HG03342 (cell line): ENCODE results near the gene CATSPERZ.

Experiments
- ATAC-seq: cut with Tn5 transposase; IDR thresholded peaks from one replicate; pipeline ENCODE4 v1.9.1; 2021; ENCODE audit warnings: mild to moderate bottlenecking, moderate library complexity; ENCODE audit not compliant: unreplicated experiment

CATSPERZ gene

DNA sequence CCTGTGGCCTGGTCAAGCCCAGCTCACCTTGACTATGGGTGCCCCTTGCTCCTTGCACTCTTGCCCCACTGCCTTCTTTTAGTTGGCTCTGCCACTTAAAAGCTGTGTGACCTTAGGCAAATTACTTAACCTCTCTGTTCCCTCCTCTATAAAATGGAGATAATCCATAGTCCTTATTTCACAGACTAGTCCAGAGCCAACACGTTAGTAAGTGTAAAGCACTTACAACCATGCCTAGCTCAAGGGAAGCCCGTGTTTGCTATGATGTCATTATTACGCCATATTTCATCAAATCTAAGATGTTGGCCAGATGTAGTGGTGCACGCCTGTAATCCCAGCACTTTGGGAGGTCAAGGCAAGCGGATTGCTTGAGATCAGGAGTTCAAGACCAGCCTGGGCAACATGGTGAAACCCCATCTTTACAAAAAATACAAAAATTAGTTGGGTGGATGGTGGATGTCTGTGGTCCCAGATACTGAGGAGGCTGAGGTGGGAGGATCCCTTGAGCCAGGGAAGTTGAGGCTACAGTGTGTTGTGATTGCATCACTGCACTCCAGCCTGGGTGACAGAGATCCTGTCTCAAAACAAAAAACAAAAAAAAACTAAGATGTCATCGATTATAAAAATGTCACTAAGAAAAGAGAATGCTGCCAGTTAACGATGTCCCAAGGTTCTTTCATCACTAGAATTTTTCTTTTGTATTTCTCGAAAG, 37.5 kb downstream of the CATSPERZ start:
- ATAC-seq, result no peak

DNA sequence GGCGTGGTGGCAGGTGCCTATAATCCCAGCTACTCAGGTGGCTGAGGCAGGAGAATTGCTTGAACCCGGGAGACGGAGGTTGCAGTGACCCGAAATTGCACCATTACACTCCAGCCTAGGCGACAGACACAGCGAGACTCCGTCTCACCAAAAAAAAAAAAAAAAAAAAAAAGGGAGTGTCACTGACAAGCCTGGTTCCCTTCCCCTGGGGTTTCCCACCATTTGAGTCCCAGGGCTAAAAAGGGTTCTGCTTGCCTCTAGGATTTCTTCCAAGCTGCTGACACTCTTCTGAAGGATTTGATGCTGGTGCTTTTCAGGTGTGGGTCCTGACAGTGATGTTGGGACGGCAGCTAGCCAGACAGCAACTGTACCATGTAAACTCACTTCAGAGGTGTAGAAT, 38.6 kb downstream of the CATSPERZ start:
- ATAC-seq, result no peak

DNA sequence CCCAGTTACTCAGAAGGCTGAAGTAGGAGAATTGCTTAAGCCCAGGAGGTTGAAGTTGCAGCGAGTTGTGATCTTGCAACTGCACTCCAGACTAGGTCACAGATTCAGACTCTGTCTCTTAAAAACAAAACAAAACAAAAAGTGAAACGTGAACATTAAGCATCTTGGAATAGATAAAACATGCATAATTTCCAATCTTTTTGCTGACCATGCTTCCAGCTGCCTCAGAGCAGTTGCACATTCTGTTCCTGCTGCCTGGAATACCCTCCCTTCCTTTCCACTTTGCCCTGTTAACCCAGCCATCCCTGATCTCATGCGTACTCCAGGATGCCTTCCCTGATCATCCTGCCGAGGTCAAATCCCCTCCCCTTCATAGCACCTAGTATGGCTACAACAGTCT, 39.1 kb downstream of the CATSPERZ start:
- no peak for ATAC-seq

DNA sequence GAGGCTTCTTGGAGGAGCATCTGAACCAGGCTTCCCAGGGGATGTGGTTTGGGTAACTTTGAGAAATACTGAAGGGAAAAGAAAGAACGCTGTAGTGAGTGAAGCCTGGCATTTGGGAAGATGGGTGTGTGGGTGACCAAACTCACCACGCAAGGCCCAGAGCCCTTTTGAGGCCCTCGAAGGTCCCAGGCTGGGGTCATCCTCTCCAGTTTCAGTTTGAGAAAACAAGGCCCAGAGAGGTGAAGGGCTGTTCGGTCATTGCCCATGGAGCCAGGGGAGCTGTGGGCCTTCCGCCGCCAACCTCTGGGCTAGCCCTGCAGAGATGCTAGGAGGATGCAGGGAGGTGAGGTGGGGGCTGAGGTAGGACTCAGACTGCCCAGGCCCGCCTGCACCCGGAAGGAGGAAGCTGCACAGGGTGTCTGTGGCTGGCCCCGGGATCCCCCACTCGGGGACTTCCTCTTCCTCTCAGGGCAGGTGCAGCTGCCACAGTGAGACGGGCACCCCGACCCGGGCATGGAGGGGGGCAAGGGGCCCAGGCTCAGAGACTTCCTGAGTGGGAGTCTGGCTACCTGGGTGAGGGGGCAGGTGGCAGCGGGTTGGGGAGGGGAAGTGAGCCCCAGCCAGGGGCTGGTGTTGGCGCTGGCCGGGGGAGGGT, 39.7 kb downstream of the CATSPERZ start, which contains the start of gene CCDC88B:
Gene CCDC88B (plus strand): TSS at position 451 of the 655 bp plus-strand sequence. CDS start 63 bp downstream, at position 514.
- ATAC-seq, result peak; percentile 46

DNA sequence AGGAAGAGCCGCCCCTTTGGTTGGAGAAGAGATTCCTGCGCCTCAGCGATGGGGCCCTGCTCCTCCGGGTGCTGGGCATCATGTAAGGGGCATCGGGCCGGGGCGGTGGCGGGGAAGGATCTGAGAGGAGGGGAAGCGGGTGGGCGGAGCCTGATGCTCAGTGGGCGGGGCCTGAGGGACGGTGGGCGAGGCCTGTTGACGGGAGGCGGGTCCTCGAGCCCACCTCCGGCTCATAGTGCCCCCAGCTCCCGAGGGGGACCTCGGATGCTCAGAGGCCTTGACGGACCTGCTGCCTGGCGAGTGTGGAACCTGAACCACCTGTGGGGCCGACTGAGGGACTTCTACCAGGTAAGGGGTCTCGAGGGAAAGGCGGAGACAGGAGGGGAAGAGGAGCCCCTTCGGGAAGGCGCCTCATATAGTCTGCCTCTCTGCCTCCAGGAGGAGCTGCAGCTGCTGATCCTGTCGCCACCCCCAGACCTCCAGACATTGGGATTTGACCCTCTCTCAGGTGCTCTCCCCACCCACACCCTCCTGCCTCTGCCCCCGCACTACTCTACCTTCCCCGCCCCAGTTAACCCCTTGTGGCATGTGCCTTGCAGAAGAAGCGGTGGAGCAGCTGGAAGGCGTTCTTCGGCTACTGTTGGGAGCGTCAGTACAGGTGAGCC, 40.6 kb downstream of the CATSPERZ start:
- ATAC-seq, result peak; percentile 34

DNA sequence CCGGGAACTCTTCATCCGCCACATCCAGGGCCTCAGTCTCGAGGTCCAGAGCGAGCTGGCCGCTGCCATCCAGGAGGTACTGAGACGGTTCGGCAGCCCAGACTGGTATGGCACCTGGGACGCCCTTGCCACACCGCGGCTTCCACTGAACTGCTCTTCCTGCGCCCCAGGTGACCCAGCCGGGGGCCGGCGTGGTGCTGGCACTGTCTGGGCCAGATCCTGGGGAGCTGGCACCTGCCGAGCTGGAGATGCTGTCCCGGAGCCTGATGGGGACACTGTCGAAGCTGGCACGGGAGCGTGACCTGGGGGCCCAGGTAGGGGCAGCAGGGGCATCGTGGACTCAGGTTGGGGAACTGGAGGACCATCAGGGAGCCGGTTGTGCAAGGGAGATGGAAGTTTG, 41.3 kb downstream of the CATSPERZ start:
- ATAC-seq, result no peak

DNA sequence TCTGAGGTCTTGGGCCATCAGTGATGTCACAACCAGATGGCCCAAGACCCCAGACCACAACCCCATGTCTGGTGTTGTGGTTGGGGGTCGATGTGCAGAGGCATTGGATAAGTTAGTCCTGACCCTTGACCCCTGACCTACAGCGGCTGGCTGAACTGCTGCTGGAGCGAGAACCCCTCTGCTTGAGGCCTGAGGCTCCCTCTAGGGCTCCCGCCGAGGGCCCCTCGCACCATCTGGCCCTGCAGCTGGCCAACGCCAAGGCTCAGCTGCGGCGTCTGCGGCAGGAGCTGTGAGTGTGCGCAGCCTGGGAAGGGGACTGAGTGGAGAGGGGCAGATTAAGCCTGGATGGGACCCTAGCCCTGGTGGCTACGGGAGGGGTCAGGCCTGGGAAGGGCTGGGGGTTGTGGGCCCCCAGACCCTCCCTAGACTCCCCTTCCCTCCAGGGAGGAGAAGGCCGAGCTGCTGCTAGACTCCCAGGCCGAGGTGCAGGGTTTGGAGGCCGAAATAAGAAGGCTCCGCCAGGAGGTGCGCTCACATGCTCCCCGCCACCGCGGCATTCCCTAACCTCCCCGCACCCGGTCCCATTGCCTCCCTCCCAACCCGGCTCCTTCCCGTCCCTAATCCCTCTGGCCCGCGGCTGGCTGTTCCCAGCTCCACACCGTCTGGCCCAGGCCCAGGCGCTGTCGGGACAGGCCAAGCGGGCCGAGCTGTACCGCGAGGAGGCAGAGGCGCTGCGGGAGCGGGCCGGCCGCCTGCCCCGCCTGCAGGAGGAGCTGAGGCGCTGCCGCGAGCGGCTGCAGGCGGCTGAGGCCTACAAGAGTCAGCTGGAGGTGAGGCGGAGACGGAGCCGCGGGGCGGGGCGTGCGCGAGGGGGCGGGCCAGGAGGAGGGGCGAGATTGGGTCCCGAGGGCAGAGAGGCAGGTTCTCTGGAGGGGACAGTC, 42.0 kb downstream of the CATSPERZ start:
- no peak for ATAC-seq

DNA sequence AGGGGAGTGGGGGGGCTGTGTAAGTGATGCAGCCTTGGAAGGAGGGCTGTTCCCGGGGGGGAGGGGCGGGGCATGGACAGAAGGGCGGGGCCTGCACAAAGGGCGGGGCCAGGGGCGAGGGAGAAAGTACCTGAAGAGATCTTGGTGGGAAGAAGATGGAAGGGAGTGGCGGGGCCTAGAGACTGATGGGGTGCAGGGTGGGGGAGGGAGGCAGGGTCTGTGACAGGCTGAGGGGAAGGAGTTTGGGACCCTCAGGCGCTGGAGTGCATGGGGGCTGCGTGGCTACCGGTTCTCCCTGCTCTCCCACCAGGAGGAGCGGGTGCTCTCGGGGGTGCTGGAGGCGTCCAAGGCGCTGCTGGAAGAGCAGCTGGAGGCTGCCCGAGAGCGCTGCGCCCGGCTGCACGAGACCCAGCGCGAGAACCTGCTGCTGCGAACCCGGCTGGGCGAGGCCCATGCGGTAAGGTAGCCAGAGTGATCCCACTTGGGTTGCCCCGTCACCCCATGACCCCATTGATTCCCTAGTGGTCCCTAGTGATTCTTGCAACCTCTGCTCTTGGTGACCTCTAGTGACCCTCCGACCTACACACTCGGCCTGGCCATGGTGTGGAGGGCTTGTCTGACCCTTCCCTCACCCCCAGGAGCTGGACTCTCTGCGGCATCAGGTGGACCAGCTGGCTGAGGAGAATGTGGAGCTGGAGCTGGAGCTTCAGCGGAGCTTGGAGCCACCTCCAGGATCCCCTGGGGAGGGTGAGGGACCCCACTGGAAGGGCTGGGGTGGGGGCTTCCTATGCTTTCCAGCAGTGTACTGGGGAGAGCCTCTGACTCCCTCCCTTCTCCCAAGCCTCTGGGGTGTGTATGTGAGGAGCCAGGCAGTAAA, 42.9 kb downstream of the CATSPERZ start:
- no peak for ATAC-seq

DNA sequence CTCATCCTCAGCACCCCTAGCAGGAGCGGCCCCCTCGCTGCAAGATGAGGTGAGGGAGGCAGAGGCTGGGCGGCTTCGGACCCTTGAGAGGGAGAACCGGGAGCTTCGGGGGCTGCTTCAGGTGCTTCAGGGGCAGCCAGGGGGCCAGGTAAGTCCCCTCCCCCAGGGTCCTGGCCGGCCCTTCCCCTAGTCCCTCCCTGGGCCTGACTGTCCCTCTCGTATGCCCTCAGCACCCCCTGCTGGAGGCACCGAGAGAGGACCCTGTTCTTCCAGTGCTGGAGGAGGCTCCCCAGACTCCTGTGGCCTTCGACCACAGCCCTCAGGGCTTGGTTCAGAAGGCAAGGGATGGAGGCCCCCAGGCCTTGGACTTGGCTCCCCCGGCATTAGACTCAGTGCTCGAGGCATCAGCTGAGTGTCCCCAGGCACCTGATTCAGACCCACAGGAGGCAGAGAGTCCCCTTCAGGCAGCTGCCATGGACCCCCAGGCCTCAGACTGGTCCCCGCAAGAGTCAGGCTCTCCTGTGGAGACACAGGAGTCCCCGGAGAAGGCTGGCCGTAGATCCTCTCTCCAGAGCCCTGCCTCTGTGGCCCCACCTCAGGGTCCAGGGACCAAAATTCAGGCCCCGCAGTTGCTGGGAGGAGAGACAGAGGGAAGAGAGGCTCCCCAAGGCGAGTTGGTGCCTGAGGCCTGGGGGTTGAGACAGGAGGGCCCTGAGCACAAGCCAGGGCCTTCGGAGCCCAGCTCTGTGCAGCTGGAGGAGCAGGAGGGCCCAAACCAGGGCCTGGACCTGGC, 43.8 kb downstream of the CATSPERZ start:
- ATAC-seq, result no peak

DNA sequence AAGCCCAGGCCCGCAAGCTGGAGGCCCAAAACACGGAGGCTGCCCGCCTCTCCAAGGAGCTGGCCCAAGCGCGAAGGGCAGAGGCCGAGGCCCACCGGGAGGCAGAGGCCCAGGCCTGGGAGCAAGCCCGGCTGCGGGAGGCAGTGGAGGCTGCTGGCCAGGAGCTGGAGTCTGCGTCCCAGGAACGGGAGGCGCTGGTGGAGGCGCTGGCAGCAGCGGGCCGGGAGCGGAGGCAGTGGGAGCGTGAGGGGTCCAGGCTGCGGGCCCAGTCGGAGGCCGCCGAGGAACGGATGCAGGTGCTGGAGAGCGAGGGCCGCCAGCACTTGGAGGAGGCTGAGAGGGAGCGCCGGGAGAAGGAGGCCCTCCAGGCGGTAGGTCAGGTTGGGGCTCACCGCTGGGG, 44.6 kb downstream of the CATSPERZ start:
- no peak for ATAC-seq

DNA sequence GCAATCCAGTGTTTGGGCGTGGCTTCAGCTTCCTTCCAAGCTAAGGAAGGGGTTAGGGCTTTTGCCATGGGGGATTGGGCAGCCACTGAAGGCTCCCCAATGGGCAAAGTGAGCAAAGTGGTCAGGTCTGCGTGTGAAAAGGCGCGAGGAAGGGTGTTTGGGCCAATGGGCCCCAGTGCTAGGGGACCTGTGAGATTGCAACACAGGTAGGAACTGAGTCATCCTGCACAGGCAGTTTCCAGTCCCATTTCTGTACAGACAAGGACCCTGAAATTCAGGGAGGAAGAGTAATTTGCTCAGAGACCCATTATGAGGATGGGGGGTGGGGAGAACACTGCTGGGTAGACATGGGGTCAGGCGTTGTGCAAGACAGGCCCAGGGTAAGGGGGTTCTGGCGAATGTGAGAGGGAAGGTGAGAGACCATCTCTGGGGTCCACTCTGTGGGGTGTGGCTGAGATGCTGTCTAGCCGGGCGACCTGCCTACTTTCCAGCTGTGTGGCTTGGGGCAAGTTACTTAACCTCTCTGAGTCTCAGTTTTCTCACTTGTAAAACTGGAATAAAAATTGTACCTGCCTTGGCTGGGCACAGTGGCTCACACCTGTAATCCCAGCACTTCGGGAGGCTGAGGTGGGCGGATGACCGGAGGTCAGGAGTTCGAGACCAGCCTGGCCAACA, 47.2 kb downstream of the CATSPERZ start:
- no peak for ATAC-seq

DNA sequence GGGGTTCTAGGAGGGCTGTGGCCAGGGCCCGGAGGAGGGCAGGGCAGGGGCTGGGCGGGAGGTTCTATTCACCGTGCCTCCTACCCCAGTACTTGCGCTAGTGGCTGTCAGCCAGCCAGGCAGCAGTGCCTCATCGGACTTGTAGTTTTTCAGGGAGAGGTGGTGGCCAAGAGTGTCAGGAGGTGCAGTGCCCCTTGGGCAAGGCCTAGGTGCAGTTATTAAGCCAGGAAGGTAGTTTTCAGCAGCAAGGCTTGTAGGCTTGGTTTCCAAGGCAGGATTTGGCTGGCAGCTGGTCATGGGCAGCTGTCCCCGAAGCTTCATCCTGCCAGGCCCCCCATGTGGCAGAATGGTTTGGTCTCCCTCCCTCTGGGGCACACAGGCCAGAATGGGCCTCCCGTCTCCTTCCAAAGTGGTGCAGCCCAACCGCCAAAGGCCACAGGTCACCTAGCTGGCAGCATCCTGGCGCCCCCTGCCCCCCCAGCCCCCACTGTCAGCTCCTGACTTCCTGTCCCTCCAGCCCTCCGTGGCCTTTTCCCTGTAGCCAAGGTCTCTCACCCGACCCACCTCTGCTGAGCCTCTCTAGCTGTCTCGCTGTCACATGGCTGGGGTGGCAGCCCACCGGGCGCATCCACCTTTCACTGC, 48.3 kb downstream of the CATSPERZ start:
- no peak for ATAC-seq

DNA sequence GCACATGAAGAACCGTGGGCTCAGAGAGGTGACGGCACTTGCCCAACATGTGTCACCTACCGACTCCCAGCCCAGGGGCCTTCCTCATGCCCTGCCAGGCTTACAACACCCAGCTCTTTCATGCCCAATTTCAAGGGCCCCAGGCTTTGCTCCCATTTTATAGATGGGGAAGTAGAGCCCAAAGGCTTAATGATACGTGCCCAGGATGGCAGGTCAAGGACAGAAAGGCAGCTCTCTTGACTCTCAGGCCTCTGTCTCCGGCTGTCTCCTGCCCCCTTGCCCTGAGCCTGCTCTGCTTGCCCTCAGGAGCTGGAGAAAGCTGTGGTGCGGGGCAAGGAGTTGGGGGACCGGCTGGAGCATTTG, 48.8 kb downstream of the CATSPERZ start:
- no peak for ATAC-seq

DNA sequence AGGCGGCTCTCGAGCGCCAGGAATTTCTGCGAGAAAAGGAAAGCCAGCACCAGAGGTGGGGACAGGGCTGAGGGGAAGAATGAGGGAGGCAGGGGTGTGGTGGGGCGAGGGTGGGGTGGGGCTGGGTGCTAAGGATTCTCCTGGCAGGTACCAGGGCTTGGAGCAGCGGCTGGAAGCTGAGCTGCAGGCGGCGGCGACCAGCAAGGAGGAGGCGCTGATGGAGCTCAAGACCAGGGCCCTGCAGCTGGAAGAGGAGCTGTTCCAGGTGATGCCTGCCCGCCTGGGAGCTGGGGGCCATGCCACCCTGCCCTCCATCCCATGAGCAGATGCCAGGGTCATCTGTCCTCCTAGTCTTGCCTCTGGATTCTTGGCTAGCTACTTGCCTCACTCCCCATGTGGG, 49.2 kb downstream of the CATSPERZ start:
- no peak for ATAC-seq

DNA sequence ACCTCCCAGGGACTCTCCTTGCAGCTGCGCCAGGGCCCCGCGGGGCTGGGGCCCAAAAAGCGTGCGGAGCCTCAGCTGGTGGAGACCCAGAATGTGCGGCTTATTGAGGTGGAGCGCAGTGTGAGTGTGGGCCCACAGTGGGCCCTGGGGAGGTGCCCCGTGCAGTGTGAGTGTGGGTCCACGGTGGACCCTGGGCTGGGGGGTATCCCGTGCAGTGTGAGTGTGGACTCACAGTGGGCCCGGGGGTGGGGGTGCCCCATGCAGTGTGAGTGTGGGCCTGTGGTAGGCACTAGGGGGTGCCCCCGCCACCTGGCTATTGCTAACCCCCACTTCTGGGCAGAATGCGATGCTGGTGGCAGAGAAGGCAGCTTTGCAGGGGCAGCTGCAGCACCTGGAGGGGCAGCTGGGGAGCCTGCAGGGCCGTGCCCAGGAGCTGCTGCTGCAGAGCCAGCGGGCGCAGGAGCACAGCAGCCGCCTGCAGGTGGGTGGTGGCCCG, 51.0 kb downstream of the CATSPERZ start:
- ATAC-seq, result no peak

DNA sequence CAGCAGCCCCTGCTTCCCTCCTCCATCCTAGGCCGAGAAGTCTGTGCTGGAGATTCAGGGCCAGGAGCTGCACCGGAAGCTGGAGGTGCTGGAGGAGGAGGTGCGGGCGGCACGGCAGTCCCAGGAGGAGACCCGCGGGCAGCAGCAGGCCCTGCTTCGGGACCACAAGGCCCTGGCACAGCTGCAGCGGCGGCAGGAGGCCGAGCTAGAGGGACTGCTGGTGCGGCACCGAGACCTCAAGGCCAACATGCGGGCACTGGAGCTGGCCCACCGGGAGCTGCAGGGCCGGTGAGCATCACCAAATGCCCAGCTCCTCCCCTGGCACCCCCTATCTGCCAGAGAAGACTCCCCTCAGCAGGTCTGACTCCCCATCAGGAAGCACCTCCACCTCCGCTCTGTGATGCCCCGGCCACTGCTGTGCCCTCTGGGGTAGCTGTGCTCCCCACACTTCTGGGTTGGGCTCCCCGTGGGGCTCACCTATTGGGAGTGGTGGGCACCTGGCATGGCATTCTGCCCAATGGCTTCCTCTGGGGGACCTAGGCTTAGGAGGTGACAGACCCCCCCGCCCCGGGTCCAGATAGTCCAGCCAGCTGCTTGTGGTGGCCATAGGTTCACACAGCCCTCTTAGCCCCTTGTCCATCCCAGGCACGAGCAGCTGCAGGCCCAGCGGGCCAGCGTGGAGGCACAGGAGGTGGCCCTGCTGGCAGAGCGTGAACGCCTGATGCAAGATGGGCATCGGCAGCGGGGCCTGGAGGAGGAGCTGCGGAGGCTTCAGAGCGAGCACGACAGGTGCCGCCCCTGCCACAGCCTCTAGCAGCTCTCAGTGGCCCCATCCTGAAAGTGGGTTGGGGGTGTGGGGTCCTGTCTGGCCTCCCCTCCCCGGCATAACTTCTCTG, 52.2 kb downstream of the CATSPERZ start:
- no peak for ATAC-seq
